K562 (cell line): ENCODE results near the gene PHF12. TPM values are rescaled to one million over a fixed set of nuclear protein-coding genes. Genes with fewer than 3 reads are reported as not detected.
A peak's percentile ranks its signal among the peaks of the same experiment; 100 is the strongest.

Experiments
- ARID2 ChIP-seq: fragments of 450-650 bp; IDR thresholded peaks from 2 replicates; pipeline ENCODE4 v1.6.1; 2017; ENCODE audit warnings: antibody characterized with exemption, mild to moderate bottlenecking
- CHD4 ChIP-seq: fragments of 200-600 bp; sonication (generic); IDR thresholded peaks from 3 replicates; pipeline ENCODE4 v1.6.1; 2012; ENCODE audit warnings: low read depth, mild to moderate bottlenecking, mixed read lengths, low read length, inconsistent platforms; ENCODE audit not compliant: insufficient read depth, insufficient replicate concordance, poor library complexity, severe bottlenecking
- DIDO1 ChIP-seq: fragments of 450-650 bp; IDR thresholded peaks from 2 replicates; pipeline ENCODE4 v1.6.1; 2016; ENCODE audit warnings: low read depth, missing biosample characterization, missing genetic modification characterization
- DPF2 ChIP-seq: fragments of 450-650 bp; IDR thresholded peaks from 2 replicates; pipeline ENCODE4 v1.6.1; 2016
- FOXK1 ChIP-seq: sonication (generic); formaldehyde crosslinking; IDR thresholded peaks from 2 replicates; pipeline ENCODE4 v1.8.0; 2022; ENCODE audit warnings: missing genetic modification reagents, mild to moderate bottlenecking, borderline replicate concordance
- HMGN3 ChIP-seq: IDR thresholded peaks from 2 replicates; pipeline ENCODE4 v1.6.1; 2011; ENCODE audit warnings: borderline replicate concordance, low read depth, mild to moderate bottlenecking, mixed read lengths, low read length; ENCODE audit not compliant: insufficient read length; ENCODE audit errors: extremely low read depth
- IFI16 ChIP-seq: fragments of 250-450 bp; sonication (Bioruptor Pico); IDR thresholded peaks from 2 replicates; pipeline ENCODE4 v2.1.2; 2022; ENCODE audit warnings: mild to moderate bottlenecking, inconsistent platforms
- KAT2B ChIP-seq: IDR thresholded peaks from one replicate; pipeline ENCODE4 v1.6.1; 2012; ENCODE audit warnings: low read depth, mild to moderate bottlenecking, control low read depth, inconsistent platforms, low read length, moderate library complexity
- NFIC ChIP-seq: fragments of 450-650 bp; IDR thresholded peaks from 2 replicates; pipeline ENCODE4 v1.6.1; 2017; ENCODE audit warnings: mild to moderate bottlenecking, inconsistent platforms
- NR2C1 ChIP-seq, 2 experiments: fragments of 450-650 bp; IDR thresholded peaks; 2 replicates each; pipeline ENCODE4 v1.6.1; 2017; ENCODE audit warnings: mild to moderate bottlenecking in 2 of 2, antibody characterized with exemption in 1 of 2, inconsistent platforms in 1 of 2, missing compliant biosample characterization in 1 of 2, missing genetic modification characterization in 1 of 2
- POLR2A ChIP-seq: fragments of 450-650 bp; conservative IDR thresholded peaks from 2 replicates; pipeline ENCODE4 v1.6.1; 2016
- SLC30A9 ChIP-seq: fragments of 250-450 bp; sonication (Bioruptor Pico); IDR thresholded peaks from 2 replicates; pipeline ENCODE4 v1.8.0; 2022; ENCODE audit warnings: mild to moderate bottlenecking, moderate library complexity
- SNAPC5 ChIP-seq: fragments of 250-450 bp; sonication (Bioruptor Pico); IDR thresholded peaks from 2 replicates; pipeline ENCODE4 v1.8.0; 2021; ENCODE audit warnings: moderate library complexity, mild to moderate bottlenecking, inconsistent platforms
- XRCC5 ChIP-seq: fragments of 200-400 bp; formaldehyde crosslinking; IDR thresholded peaks from 2 replicates; pipeline ENCODE4 v1.6.1; 2017; ENCODE audit warnings: low read depth, mild to moderate bottlenecking, low read length
- ZC3H11A ChIP-seq: IDR thresholded peaks from 2 replicates; pipeline ENCODE4 v1.6.1; 2012; ENCODE audit warnings: low read depth, low read length, improper control_type of control experiment
- ZNF140 ChIP-seq: fragments of 250-450 bp; sonication (Bioruptor Pico); IDR thresholded peaks from 2 replicates; pipeline ENCODE4 v1.8.0; 2021; ENCODE audit warnings: moderate library complexity, mild to moderate bottlenecking, inconsistent platforms
- ZNF274 ChIP-seq: IDR thresholded peaks from 2 replicates; pipeline ENCODE4 v1.6.1; 2011; ENCODE audit warnings: low read depth, mild to moderate bottlenecking, low read length, moderate library complexity, borderline replicate concordance
- ZNF655 ChIP-seq: fragments of 250-450 bp; sonication (Bioruptor Pico); IDR thresholded peaks from 2 replicates; pipeline ENCODE4 v1.5.0; 2021
- polyA plus RNA-seq, 8 experiments: library from polyadenylated mRNA; depleted of rRNA in 4 of 8; stranded (reverse) in 5 of 8; unstranded in 3 of 8; fragments of >200 nt; fragmentation: Nextera tagmentation in 2 of 8; fragmentation: Illumina TruSeq in 1 of 8; extraction: Ambion mirVana in 2 of 8; extraction: Trizol in 1 of 8; gene quantifications; 2 replicates each; pipeline versions ENCODE4 v1.2.1 to v1.2.3, GENCODE V29; 2011 to 2014; ENCODE audit warnings: inconsistent platforms in 1 of 8, missing spikeins in 1 of 8
- total RNA-seq, 7 experiments: library from RNA; depleted of rRNA in 6 of 7; stranded (reverse); fragments of >200 nt in 6 of 7; fragmentation: Illumina TruSeq in 2 of 7; extraction: Trizol in 2 of 7; gene quantifications; 2 replicates each; pipeline versions ENCODE4 v1.2.1 to v1.2.3, GENCODE V29; 2011 to 2021; ENCODE audit warnings: low replicate concordance in 1 of 7
- TF ChIP-seq, protein P1 (sequence below): fragments of 450-650 bp; formaldehyde crosslinking; IDR thresholded peaks from 2 replicates; pipeline ENCODE4 v1.4.0; 2020; ENCODE audit warnings: mild to moderate bottlenecking, moderate library complexity
- TF ChIP-seq, protein P2 (sequence below): fragments of 450-650 bp; IDR thresholded peaks from 2 replicates; pipeline ENCODE4 v1.6.1; 2017; ENCODE audit warnings: antibody characterized with exemption
- TF ChIP-seq, protein P3 (sequence below): sonication (generic); formaldehyde crosslinking; IDR thresholded peaks from 2 replicates; pipeline ENCODE4 v1.9.0; 2022; ENCODE audit warnings: mild to moderate bottlenecking, missing genetic modification reagents

PHF12 gene
- total and polyA plus RNA-seq, 9 of the 15 experiments (the other 6 are each of a cell fraction or from before 2014, with no cell fraction given), result 0.82 to 31.3 (median 13.5) TPM

DNA sequence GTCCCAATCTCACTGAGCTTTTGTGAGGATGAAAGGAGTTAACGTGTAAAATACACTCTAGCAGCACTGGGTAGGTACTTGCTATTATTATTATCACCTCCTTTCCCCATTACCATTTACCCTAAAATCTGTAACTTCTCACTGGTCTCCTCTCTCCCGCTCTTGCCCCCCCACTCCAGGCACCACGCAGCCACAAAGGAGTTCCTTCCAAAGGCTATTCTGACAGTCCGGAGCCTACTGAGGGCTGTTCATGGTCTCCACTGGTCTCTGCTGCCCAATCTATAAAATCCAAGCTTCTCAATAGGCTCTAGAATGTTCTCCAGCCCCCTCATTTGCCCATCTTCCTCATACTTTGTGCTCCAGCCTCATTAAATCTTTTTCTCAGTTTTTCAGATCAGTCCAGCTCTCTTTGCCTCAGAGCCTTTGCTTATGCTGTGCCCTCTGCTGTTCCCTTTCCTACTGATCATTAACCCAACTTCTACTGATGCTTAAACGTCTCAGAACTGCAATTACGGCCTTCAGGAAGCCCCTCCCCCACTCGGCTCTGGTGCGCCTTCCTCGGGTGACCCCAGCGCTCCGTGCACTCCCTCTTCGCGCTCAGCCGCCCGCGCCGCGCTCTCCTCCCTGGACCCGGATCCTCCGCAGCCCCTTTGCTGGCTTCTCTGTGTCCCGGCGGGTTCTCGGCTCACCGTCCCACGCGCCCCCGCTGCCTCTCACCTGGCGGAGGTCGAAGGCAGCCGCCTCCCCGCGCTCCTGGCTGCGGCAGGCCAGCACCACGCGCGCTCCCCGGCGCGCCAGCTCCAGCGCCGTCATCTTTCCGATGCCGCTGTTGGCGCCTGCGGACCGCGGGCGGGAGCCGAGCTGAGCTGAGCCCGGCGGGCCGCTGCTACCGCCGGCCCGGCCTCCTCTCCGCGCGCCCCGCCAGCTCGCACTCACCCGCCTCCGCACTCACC lies 49.2 kb downstream of the PHF12 start (continued):
- TF ChIP-seq DIDO1 (no peak), ZC3H11A (no peak), FOXK1 (CRISPR knock-in tag) (no peak), ZNF140 (CRISPR knock-in tag) (no peak), ZNF274 (no peak), IFI16 (CRISPR knock-in tag) (no peak), XRCC5 (no peak), CHD4 (no peak), HMGN3 (no peak), DPF2 (peak; percentile 50; the same call in 1 of the 2 replicates), POLR2A (0 out of 2 replicates have a peak, but pooled peaks have one; percentile 52), KAT2B (no peak), NR2C1 (IDR thresholded peaks at IDR 0.05) (peak; percentile 71; the same call in 1 of the 2 replicates), NR2C1 (tag; IDR thresholded peaks at IDR 0.05) (peak; percentile 75), NFIC (no peak; the same call in 1 of the 2 replicates), ZNF655 (CRISPR knock-in tag) (no peak), SLC30A9 (CRISPR knock-in tag) (no peak), SNAPC5 (CRISPR knock-in tag) (no peak), ARID2 (no peak)
- TF ChIP-seq, protein P1, sequence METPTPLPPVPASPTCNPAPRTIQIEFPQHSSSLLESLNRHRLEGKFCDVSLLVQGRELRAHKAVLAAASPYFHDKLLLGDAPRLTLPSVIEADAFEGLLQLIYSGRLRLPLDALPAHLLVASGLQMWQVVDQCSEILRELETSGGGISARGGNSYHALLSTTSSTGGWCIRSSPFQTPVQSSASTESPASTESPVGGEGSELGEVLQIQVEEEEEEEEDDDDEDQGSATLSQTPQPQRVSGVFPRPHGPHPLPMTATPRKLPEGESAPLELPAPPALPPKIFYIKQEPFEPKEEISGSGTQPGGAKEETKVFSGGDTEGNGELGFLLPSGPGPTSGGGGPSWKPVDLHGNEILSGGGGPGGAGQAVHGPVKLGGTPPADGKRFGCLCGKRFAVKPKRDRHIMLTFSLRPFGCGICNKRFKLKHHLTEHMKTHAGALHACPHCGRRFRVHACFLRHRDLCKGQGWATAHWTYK (CRISPR knock-in tag), result peak; percentile 25
- TF ChIP-seq, protein P2, sequence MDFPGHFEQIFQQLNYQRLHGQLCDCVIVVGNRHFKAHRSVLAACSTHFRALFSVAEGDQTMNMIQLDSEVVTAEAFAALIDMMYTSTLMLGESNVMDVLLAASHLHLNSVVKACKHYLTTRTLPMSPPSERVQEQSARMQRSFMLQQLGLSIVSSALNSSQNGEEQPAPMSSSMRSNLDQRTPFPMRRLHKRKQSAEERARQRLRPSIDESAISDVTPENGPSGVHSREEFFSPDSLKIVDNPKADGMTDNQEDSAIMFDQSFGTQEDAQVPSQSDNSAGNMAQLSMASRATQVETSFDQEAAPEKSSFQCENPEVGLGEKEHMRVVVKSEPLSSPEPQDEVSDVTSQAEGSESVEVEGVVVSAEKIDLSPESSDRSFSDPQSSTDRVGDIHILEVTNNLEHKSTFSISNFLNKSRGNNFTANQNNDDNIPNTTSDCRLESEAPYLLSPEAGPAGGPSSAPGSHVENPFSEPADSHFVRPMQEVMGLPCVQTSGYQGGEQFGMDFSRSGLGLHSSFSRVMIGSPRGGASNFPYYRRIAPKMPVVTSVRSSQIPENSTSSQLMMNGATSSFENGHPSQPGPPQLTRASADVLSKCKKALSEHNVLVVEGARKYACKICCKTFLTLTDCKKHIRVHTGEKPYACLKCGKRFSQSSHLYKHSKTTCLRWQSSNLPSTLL, result no peak
- TF ChIP-seq, protein P3, sequence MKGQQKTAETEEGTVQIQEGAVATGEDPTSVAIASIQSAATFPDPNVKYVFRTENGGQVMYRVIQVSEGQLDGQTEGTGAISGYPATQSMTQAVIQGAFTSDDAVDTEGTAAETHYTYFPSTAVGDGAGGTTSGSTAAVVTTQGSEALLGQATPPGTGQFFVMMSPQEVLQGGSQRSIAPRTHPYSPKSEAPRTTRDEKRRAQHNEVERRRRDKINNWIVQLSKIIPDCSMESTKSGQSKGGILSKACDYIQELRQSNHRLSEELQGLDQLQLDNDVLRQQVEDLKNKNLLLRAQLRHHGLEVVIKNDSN (CRISPR knock-in tag), result no peak
